ENCODE measurements around the gene AGBL3. TPM values are rescaled to one million over a fixed set of nuclear protein-coding genes. Genes with fewer than 3 reads are reported as not detected.

Gene AGBL3
- total and polyA plus RNA-seq, 2 of the 8 experiments (the other 6 are each of a cell fraction or from before 2014, with no cell fraction given): 1.1 to 1.9 TPM

GRCh38 chr7:135160098-135160857 lies 174.0 kb downstream of the AGBL3 start (continued):
- TF ChIP-seq CHD7 (IDR thresholded peaks at IDR 0.05; ENCODE audit: insufficient replicate concordance, low read length) (no peak), TAF7 (optimal IDR thresholded peaks at IDR 0.05; ENCODE audit: borderline replicate concordance, low read depth, low read length) (no peak)

Measured in H1 (cell line).